HG03039 (cell line): ENCODE measurements around the gene EVC2.

Experiments used
- ATAC-seq: cut with Tn5 transposase; IDR thresholded peaks from one replicate; pipeline ENCODE4 v1.9.1; 2021; ENCODE audit warnings: mild to moderate bottlenecking, moderate library complexity; ENCODE audit not compliant: unreplicated experiment

The EVC2 gene

DNA sequence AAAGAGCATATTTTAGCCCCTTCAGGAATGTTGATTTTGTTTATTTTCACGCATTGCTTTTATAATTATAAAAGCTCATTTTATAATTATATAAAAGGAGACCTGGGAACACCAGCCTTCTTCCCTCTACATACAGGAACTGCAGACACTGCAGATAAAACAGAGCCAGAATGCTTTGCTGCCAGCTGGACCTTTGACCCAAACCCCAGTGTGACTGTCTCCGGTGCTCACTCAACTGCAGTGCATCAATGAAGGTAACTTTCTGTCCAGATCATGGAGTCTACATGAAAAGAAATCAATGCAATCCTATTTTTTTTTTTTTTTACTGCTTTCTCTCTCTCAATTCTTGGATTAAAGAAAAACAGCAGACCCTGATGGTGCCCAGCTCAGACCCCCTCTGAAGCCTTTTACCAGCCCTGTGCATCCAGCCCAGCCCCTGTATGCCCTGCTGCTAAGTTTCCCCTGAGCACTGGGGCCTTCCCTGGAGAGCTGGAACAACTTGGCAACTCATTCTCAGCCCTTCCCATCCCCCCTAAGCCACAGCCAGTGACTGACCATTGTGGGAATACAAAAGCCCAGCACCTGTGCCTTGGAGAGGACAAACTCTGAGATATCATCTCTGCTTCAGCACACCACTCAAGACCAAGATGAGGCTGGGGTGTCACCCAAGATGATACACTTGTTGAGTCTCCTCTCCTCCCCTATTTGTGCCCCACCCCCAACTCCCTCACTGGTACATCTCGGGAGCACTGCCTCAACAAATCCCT is 182.1 kb downstream of the EVC2 start:
- ATAC-seq = no peak

- ATAC-seq = no peak
Observed at GRCh38 chr4:5524446-5525299, 183.7 kb downstream of the EVC2 start.

- no peak for ATAC-seq
Observed at GRCh38 chr4:5517372-5517771, 191.0 kb downstream of the EVC2 start.

DNA sequence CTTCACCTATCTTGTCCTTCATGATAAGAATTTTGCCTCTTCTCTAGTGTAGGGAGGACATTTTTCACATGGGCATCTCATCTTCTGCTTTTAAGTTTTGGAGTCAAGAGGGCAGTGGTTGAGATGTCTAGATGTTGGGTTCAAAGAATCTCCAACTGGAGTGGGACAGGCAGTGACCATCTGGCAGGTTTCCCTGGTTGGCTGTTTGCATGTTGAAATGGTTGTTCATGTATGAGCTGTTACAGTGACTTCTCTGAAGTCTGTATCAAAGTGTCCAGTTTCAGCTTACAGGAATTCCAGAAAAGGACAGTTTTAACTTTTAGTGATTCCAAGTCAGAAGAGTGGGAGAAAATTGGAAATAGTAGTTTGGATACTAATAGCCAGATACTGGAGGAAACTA is 192.7 kb downstream of the EVC2 start:
- no peak for ATAC-seq
